DOHH2 (cell line): ENCODE data around the gene ARFGEF3.

Experiments
- H3F3A ChIP-seq: fragments of 200-600 bp; sonication (generic), shearing (Covaris generic); 2 replicates; pipeline ENCODE4 v1.6.0; 2016; ENCODE audit warnings: antibody characterized with exemption, mild to moderate bottlenecking; ENCODE audit not compliant: control insufficient read depth, insufficient read depth
- H3K27ac ChIP-seq: fragments of 200-600 bp; sonication (generic); 2 replicates; pipeline ENCODE4 v1.5.1; 2014; ENCODE audit warnings: low read depth, mild to moderate bottlenecking, low read length, moderate library complexity
- H3K27me3 ChIP-seq: fragments of 200-600 bp; sonication (generic); 2 replicates; pipeline ENCODE4 v1.6.1; 2014; ENCODE audit warnings: mild to moderate bottlenecking, low read length, mixed read lengths; ENCODE audit not compliant: control insufficient read depth
- H3K36me3 ChIP-seq: fragments of 200-600 bp; sonication (generic); 2 replicates; pipeline ENCODE4 v1.6.1; 2014; ENCODE audit warnings: mild to moderate bottlenecking, low read length, moderate library complexity, mixed read lengths; ENCODE audit not compliant: control insufficient read depth
- H3K4me1 ChIP-seq: fragments of 200-600 bp; sonication (generic); 2 replicates; pipeline ENCODE4 v1.6.1; 2014; ENCODE audit warnings: mild to moderate bottlenecking, low read length, mixed read lengths; ENCODE audit not compliant: control insufficient read depth
- H3K4me2 ChIP-seq: fragments of 200-600 bp; sonication (generic); 2 replicates; pipeline ENCODE4 v1.6.0; 2014; ENCODE audit warnings: mild to moderate bottlenecking, low read length, moderate library complexity
- H3K4me3 ChIP-seq: fragments of 200-600 bp; sonication (generic); 2 replicates; pipeline ENCODE4 v1.5.1; 2014; ENCODE audit warnings: mild to moderate bottlenecking, low read length, mixed read lengths
- H3K79me2 ChIP-seq: fragments of 200-600 bp; sonication (generic); 2 replicates; pipeline ENCODE4 v1.6.1; 2014; ENCODE audit warnings: mild to moderate bottlenecking, low read length, mixed read lengths; ENCODE audit not compliant: control insufficient read depth
- H3K9me2 ChIP-seq: fragments of 200-600 bp; sonication (generic); replicated peaks from 2 replicates; pipeline ENCODE4 v1.6.1; 2014; ENCODE audit warnings: mild to moderate bottlenecking, low read length, mixed read lengths; ENCODE audit not compliant: control insufficient read depth
- H3K9me3 ChIP-seq: fragments of 200-600 bp; sonication (generic); 2 replicates; pipeline ENCODE4 v1.6.1; 2014; ENCODE audit warnings: antibody characterized with exemption, low read length, mixed read lengths; ENCODE audit not compliant: control insufficient read depth, insufficient read depth
- H4K20me1 ChIP-seq: fragments of 200-600 bp; sonication (generic); 2 replicates; pipeline ENCODE4 v1.6.0; 2014; ENCODE audit warnings: low read depth, mild to moderate bottlenecking, antibody characterized with exemption, low read length, moderate library complexity; ENCODE audit not compliant: control insufficient read depth, insufficient read depth
- EZH2phosphoT487 ChIP-seq: fragments of 200-600 bp; sonication (generic); IDR thresholded peaks from 2 replicates; pipeline ENCODE4 v1.6.1; 2017; ENCODE audit warnings: borderline replicate concordance, mild to moderate bottlenecking, antibody characterized with exemption, low read length, moderate library complexity, mixed read lengths
- TF ChIP-seq, protein P1 (sequence below): fragments of 200-600 bp; sonication (generic); IDR thresholded peaks from one replicate; pipeline ENCODE4 v1.5.1; 2014; ENCODE audit warnings: antibody characterized with exemption, mild to moderate bottlenecking, low read depth, low read length; ENCODE audit not compliant: poor library complexity, severe bottlenecking

The ARFGEF3 gene

DNA sequence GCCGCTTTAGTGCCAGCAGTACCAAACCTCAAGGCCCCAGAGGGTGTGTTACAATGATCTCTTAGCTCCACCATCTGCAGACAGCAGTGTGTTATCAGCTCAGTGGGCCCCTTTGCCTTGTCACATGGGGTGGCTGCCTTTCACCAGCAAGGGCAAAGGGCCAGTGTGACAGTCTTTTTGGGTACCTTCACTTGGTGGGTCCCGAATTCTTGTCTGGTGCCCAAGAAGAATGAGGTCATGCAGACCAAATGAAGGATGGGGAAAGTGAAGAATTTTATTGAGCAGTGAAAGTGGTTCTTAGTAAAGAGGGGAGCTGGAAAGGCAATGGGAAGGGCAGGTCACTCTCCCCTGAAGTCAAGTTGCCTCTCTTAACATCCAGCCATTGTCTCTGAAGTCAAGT lies 213.1 kb downstream of the ARFGEF3 start:
- Histone ChIP-seq H3K27me3 (peaks cover 3% of the 10 kb centered on the region; the same call in 1 of the 2 replicates), H3K4me2 (no peak overlapping the region), H3K4me3 (no peak overlapping the region), H3K9me3 (no peaks in the 10 kb centered on the region), H3K27ac (no peak overlapping the region), H3F3A (no peaks in the 10 kb centered on the region), H3K4me1 (no peaks in the 10 kb centered on the region), H3K36me3 (no peaks in the 10 kb centered on the region), H3K9me2 (no peaks in the 10 kb centered on the region), H3K79me2 (no peaks in the 10 kb centered on the region), H4K20me1 (no peaks in the 10 kb centered on the region)
- TF ChIP-seq EZH2phosphoT487 = no peak
- TF ChIP-seq, protein P1, sequence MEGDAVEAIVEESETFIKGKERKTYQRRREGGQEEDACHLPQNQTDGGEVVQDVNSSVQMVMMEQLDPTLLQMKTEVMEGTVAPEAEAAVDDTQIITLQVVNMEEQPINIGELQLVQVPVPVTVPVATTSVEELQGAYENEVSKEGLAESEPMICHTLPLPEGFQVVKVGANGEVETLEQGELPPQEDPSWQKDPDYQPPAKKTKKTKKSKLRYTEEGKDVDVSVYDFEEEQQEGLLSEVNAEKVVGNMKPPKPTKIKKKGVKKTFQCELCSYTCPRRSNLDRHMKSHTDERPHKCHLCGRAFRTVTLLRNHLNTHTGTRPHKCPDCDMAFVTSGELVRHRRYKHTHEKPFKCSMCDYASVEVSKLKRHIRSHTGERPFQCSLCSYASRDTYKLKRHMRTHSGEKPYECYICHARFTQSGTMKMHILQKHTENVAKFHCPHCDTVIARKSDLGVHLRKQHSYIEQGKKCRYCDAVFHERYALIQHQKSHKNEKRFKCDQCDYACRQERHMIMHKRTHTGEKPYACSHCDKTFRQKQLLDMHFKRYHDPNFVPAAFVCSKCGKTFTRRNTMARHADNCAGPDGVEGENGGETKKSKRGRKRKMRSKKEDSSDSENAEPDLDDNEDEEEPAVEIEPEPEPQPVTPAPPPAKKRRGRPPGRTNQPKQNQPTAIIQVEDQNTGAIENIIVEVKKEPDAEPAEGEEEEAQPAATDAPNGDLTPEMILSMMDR = no peak

- Histone ChIP-seq H3K4me2 (no peak overlapping the region), H3K9me2 (no peaks in the 10 kb centered on the region)
Measured at GRCh38 chr6:138377042-138377441, 215.3 kb downstream of the ARFGEF3 start.

DNA sequence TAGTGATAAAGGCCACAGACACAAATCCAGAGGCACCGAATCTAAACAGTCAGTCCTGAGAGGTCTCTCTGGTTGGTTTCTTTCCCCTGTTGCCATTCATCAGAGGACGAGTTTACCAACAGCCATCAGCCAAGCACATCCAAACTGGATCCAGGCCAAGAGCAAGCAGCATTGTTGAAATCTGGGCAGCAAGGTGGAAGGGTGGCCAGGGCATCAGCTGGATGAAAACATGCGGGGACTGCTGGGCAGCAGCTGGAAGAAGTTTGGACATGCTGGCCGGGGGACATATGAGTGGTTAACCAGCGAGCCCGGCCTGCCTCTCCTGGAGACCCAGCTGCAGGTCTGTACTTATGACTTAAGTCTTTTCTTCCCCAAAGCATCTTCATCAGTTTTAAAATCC lies 216.1 kb downstream of the ARFGEF3 start, which contains the start of gene SMIM28:
SMIM28 (plus strand) TSS at position 62 of the 400 bp plus-strand sequence; CDS start at position 230, 168 bp downstream.
- H3K36me3 ChIP-seq = no peaks in the 10 kb centered on the region
- no peak within 1 kb of the TSS for H3K4me3 ChIP-seq
- H4K20me1 ChIP-seq = no peaks in the 10 kb centered on the region
- no peaks in the 10 kb centered on the region for H3K9me2 ChIP-seq
- no peaks in the 10 kb centered on the region for H3K9me3 ChIP-seq
- H3K79me2 ChIP-seq = no peaks in the 10 kb centered on the region
- TF ChIP-seq EZH2phosphoT487 = no peak
- TF ChIP-seq, protein P1 = no peak
- no peaks in the 10 kb centered on the region for H3K4me1 ChIP-seq
- no peak within 1 kb of the TSS for H3K27ac ChIP-seq
- H3K27me3 ChIP-seq = 0 out of 2 replicates have a peak, but pooled peaks cover 3% of the 10 kb centered on the region
- no peak within 1 kb of the TSS for H3K4me2 ChIP-seq
- no peaks in the 10 kb centered on the region for H3F3A ChIP-seq

More at GRCh38 chr6:138377042-138377441, 215.3 kb downstream of the ARFGEF3 start:
- no peaks in the 10 kb centered on the region for H3K36me3 ChIP-seq
- no peaks in the 10 kb centered on the region for H3K4me1 ChIP-seq
- no peak for TF ChIP-seq EZH2phosphoT487
- TF ChIP-seq, protein P1 = no peak
- H3K27ac ChIP-seq = no peak overlapping the region
- no peak overlapping the region for H3K4me3 ChIP-seq
- 0 out of 2 replicates have a peak, but pooled peaks cover 3% of the 10 kb centered on the region for H3K27me3 ChIP-seq
- H3K9me3 ChIP-seq = no peaks in the 10 kb centered on the region
- no peaks in the 10 kb centered on the region for H4K20me1 ChIP-seq
- H3F3A ChIP-seq = no peaks in the 10 kb centered on the region
- no peaks in the 10 kb centered on the region for H3K79me2 ChIP-seq

DNA sequence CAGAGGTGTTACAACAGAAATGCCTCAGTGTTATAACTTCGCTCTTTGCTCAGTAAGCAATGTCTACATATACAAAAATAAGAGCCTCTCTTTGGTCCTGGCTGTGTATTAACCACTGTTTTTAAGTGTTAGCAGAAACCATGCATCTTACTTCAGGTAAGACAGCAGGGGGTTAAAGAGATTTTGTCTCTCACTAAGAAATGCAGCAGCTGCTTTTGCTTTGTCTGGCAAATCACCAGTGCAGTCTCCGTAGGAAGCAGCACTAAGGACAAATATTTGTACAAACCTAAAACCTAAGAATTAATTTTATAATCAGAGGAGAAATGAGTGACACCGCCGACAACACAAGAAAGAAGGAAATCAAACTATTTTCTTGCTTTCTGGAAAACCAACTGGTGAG lies 216.7 kb downstream of the ARFGEF3 start:
- no peaks in the 10 kb centered on the region for H3K9me2 ChIP-seq
- H3K4me1 ChIP-seq = no peaks in the 10 kb centered on the region
- H4K20me1 ChIP-seq = no peaks in the 10 kb centered on the region
- H3K4me2 ChIP-seq = no peak overlapping the region
- H3F3A ChIP-seq = no peaks in the 10 kb centered on the region
- no peak overlapping the region for H3K27ac ChIP-seq
- H3K9me3 ChIP-seq = no peaks in the 10 kb centered on the region
- H3K4me3 ChIP-seq = no peak overlapping the region
- 0 out of 2 replicates have a peak, but pooled peaks cover 3% of the 10 kb centered on the region for H3K27me3 ChIP-seq
- no peaks in the 10 kb centered on the region for H3K36me3 ChIP-seq
- TF ChIP-seq, protein P1 = no peak
- no peak for TF ChIP-seq EZH2phosphoT487
- no peaks in the 10 kb centered on the region for H3K79me2 ChIP-seq
